Keratinocyte (primary cell): ENCODE results near the gene PARD3B. TPM values are rescaled to one million over a fixed set of nuclear protein-coding genes. Genes with fewer than 3 reads are reported as not detected.

Experiments
- DNase-seq: peaks from one replicate; pipeline ENCODE4 v3.0.0-alpha.2; 2011; ENCODE audit warnings: low read depth, missing footprints, low spot score
- FAIRE-seq: peaks from 2 replicates; lab custom pipeline; 2011; peaks lifted over from hg19 to GRCh38; lab: Jason Lieb, UNC
- H2AFZ ChIP-seq: 2 replicates; pipeline ENCODE4 v1.6.0; 2012; ENCODE audit warnings: low read length, control low read depth, inconsistent platforms; ENCODE audit not compliant: control insufficient read depth
- H3K27ac ChIP-seq: 2 replicates; pipeline ENCODE4 v1.5.1; 2011; ENCODE audit warnings: low read length; ENCODE audit not compliant: control insufficient read depth, insufficient read depth
- H3K27me3 ChIP-seq: 3 replicates; pipeline ENCODE4 v1.6.0; 2011; ENCODE audit warnings: low read length; ENCODE audit not compliant: control insufficient read depth, insufficient read depth; ENCODE audit errors: extremely low read depth
- H3K36me3 ChIP-seq, 2 experiments: 2 replicates in 1 of 2; 3 replicates in 1 of 2; pipeline ENCODE4 v1.5.1; 2011; ENCODE audit warnings: low read length in 2 of 2, mild to moderate bottlenecking in 1 of 2; ENCODE audit not compliant: control insufficient read depth in 2 of 2, insufficient read depth in 2 of 2; ENCODE audit errors: extremely low read depth in 1 of 2
- H3K4me1 ChIP-seq: 3 replicates; pipeline ENCODE4 v1.5.1; 2011; ENCODE audit warnings: low read length; ENCODE audit not compliant: control insufficient read depth, insufficient read depth; ENCODE audit errors: extremely low read depth
- H3K4me2 ChIP-seq: 3 replicates; pipeline ENCODE4 v1.6.0; 2011; ENCODE audit warnings: low read depth, low read length; ENCODE audit not compliant: control insufficient read depth, insufficient read depth; ENCODE audit errors: extremely low read depth
- H3K4me3 ChIP-seq, 3 experiments: fragments of 200-600 bp in 1 of 3; sonication (generic) in 1 of 3; 2 replicates in 2 of 3; 3 replicates in 1 of 3; pipeline ENCODE4 v1.5.1; 2011 to 2016; ENCODE audit warnings: low read length in 3 of 3, mild to moderate bottlenecking in 3 of 3, control low read depth in 2 of 3, inconsistent platforms in 1 of 3, low read depth in 1 of 3, mixed read lengths in 1 of 3, mixed run types in 1 of 3, moderate library complexity in 1 of 3; ENCODE audit not compliant: control insufficient read depth in 2 of 3, insufficient read depth in 2 of 3; ENCODE audit errors: extremely low read depth in 1 of 3
- H3K79me2 ChIP-seq: 2 replicates; pipeline ENCODE4 v1.6.0; 2012; ENCODE audit warnings: low read length; ENCODE audit not compliant: control insufficient read depth, insufficient read depth
- H3K9ac ChIP-seq: 3 replicates; pipeline ENCODE4 v1.6.0; 2011; ENCODE audit warnings: low read length; ENCODE audit not compliant: control insufficient read depth, insufficient read depth; ENCODE audit errors: extremely low read depth
- H3K9me1 ChIP-seq: 3 replicates; pipeline ENCODE4 v1.6.0; 2011; ENCODE audit warnings: low read length; ENCODE audit not compliant: control insufficient read depth, insufficient read depth; ENCODE audit errors: extremely low read depth
- H3K9me3 ChIP-seq: 2 replicates; pipeline ENCODE4 v1.5.1; 2012; ENCODE audit warnings: low read depth, low read length; ENCODE audit not compliant: control insufficient read depth
- H4K20me1 ChIP-seq: 3 replicates; pipeline ENCODE4 v1.6.0; 2011; ENCODE audit warnings: low read length; ENCODE audit not compliant: control insufficient read depth, insufficient read depth; ENCODE audit errors: extremely low read depth
- CTCF ChIP-seq, 3 experiments: IDR thresholded peaks in 1 of 3; conservative IDR thresholded peaks in 1 of 3; optimal IDR thresholded peaks in 1 of 3; 2 replicates in 2 of 3; 3 replicates in 1 of 3; pipeline versions ENCODE3 to v1.5.1; 2011; ENCODE audit warnings: low read length in 3 of 3, mild to moderate bottlenecking in 3 of 3, moderate library complexity in 2 of 3, control low read depth in 1 of 3, inconsistent platforms in 1 of 3; ENCODE audit not compliant: insufficient read depth in 2 of 3; ENCODE audit errors: extremely low read depth in 1 of 3
- EZH2 ChIP-seq: IDR thresholded peaks from one replicate; pipeline ENCODE4 v1.6.1; 2012; ENCODE audit warnings: inconsistent platforms, mild to moderate bottlenecking, low read length, moderate library complexity
- dilution Hi-C: fragments of 300-500 bp; cut with MboI; formaldehyde crosslinking; loops from one replicate; pipeline ENCODE4 v1.7.0; 2020; ENCODE audit warnings: low sequenced_read_pairs; ENCODE audit not compliant: extremely low pct_ligation_motif_present
- polyA plus RNA-seq, 5 experiments: library from polyadenylated mRNA; depleted of rRNA in 3 of 5; stranded (reverse) in 3 of 5; stranded (forward) in 1 of 5; unstranded in 1 of 5; fragments of >200 nt; gene quantifications; 1 replicate in 1 of 5; 2 replicates in 3 of 5; 3 replicates in 1 of 5; pipeline versions ENCODE4 v1.2.1 to v1.2.3, GENCODE V29; 2011 to 2012; ENCODE audit warnings: missing spikeins in 2 of 5, low read depth in 1 of 5, low replicate concordance in 1 of 5

Gene PARD3B
- polyA plus RNA-seq, 1 donor (not counting 4 experiments of a cell fraction or from before 2014, with no cell fraction given): 1.2 TPM

- H3K9me1 ChIP-seq: no peaks in the 10 kb centered on the region
- no peak for FAIRE-seq
- DNase-seq: no peak
- no peaks in the 10 kb centered on the region for H4K20me1 ChIP-seq
- no peak for TF ChIP-seq EZH2
- TF ChIP-seq CTCF (optimal IDR thresholded peaks at IDR 0.05 in 1 of 3, IDR thresholded peaks at IDR 0.05 in 1 of 3, conservative IDR thresholded peaks at IDR 0.05 in 1 of 3; ENCODE audit: extremely low read depth in 1 of 3, insufficient read depth in 2 of 3, low read length in 3 of 3): no peak
- H2AFZ ChIP-seq: no peak overlapping the region
- H3K4me2 ChIP-seq: no peak overlapping the region
- H3K27me3 ChIP-seq: no peaks in the 10 kb centered on the region
- no peak overlapping the region for H3K27ac ChIP-seq
- no peak overlapping the region for H3K4me3 ChIP-seq
- no peaks in the 10 kb centered on the region for H3K36me3 ChIP-seq
- H3K9ac ChIP-seq: no peak overlapping the region
- H3K79me2 ChIP-seq: no peaks in the 10 kb centered on the region
- dilution Hi-C loops: no loop called here
- H3K4me1 ChIP-seq: no peaks in the 10 kb centered on the region
- H3K9me3 ChIP-seq: no peaks in the 10 kb centered on the region
Observed at GRCh38 chr2:204571911-204572310, 26.6 kb downstream of the PARD3B start.

GRCh38 chr2:204573221-204573620 lies 27.9 kb downstream of the PARD3B start:
- H3K4me1 ChIP-seq: no peaks in the 10 kb centered on the region
- DNase-seq (no peak), FAIRE-seq (no peak)
- dilution Hi-C loops: no loop called here
- H4K20me1 ChIP-seq: no peaks in the 10 kb centered on the region
- TF ChIP-seq CTCF (optimal IDR thresholded peaks at IDR 0.05 in 1 of 3, IDR thresholded peaks at IDR 0.05 in 1 of 3, conservative IDR thresholded peaks at IDR 0.05 in 1 of 3; ENCODE audit: extremely low read depth in 1 of 3, insufficient read depth in 2 of 3, low read length in 3 of 3) (no peak), EZH2 (no peak)
- no peaks in the 10 kb centered on the region for H3K9me1 ChIP-seq
- no peak overlapping the region for H3K27ac ChIP-seq
- no peak overlapping the region for H3K9ac ChIP-seq
- no peaks in the 10 kb centered on the region for H3K79me2 ChIP-seq
- H3K27me3 ChIP-seq: no peaks in the 10 kb centered on the region
- no peak overlapping the region for H2AFZ ChIP-seq
- no peak overlapping the region for H3K4me2 ChIP-seq
- no peak overlapping the region for H3K4me3 ChIP-seq
- no peaks in the 10 kb centered on the region for H3K36me3 ChIP-seq
- no peaks in the 10 kb centered on the region for H3K9me3 ChIP-seq
